ENCODE results near the gene STAM.
A peak's percentile ranks its signal among the peaks of the same experiment; 100 is the strongest.

STAM gene

GRCh38 chr10:17661510-17661909, 17.6 kb downstream of the STAM start:
- no peak for TF ChIP-seq CTCF (IDR thresholded peaks at IDR 0.05; ENCODE audit: insufficient read depth, low read depth, low read length, missing control alignments)
- no peak overlapping the region for H3K4me3 ChIP-seq (ENCODE audit: low read depth, low read length)
- no peak for DNase-seq (ENCODE audit: low read depth)

GRCh38 chr10:17662193-17663138, 18.5 kb downstream of the STAM start:
- TF ChIP-seq CTCF (IDR thresholded peaks at IDR 0.05; ENCODE audit: insufficient read depth, low read depth, low read length, missing control alignments), result no peak
- no peak overlapping the region for H3K4me3 ChIP-seq (ENCODE audit: low read depth, low read length)
- DNase-seq (ENCODE audit: low read depth), result no peak

- no peak overlapping the region for H3K4me3 ChIP-seq (ENCODE audit: low read depth, low read length)
- TF ChIP-seq CTCF (IDR thresholded peaks at IDR 0.05; ENCODE audit: insufficient read depth, low read depth, low read length, missing control alignments), result no peak
These were observed 19.5 kb downstream of the STAM start for GRCh38 chr10:17663450-17663849.

GRCh38 chr10:17665747-17666146, 21.8 kb downstream of the STAM start:
- H3K4me3 ChIP-seq (ENCODE audit: low read depth, low read length), result no peak overlapping the region
- no peak for TF ChIP-seq CTCF (IDR thresholded peaks at IDR 0.05; ENCODE audit: insufficient read depth, low read depth, low read length, missing control alignments)
- DNase-seq (ENCODE audit: low read depth), result no peak

More at GRCh38 chr10:17663450-17663849, 19.5 kb downstream of the STAM start:
- no peak for DNase-seq (ENCODE audit: low read depth)

- TF ChIP-seq CTCF (IDR thresholded peaks at IDR 0.05; ENCODE audit: insufficient read depth, low read depth, low read length, missing control alignments), result no peak
- peak; percentile 24 for DNase-seq (ENCODE audit: low read depth)
- peak overlapping the region; percentile 58 for H3K4me3 ChIP-seq (ENCODE audit: low read depth, low read length)
These were observed 24.7 kb downstream of the STAM start for GRCh38 chr10:17668435-17669184.

GRCh38 chr10:17669185-17669872, 25.4 kb downstream of the STAM start:
- peak overlapping the region; percentile 58 for H3K4me3 ChIP-seq (ENCODE audit: low read depth, low read length)
- TF ChIP-seq CTCF (IDR thresholded peaks at IDR 0.05; ENCODE audit: insufficient read depth, low read depth, low read length, missing control alignments), result no peak
- peak; percentile 52 for DNase-seq (ENCODE audit: low read depth)

All from GM12865 (cell line).